OCI-LY1 (cell line): ENCODE measurements around the gene NMBR.

Experiments used
- H2AFZ ChIP-seq: fragments of 200-600 bp; sonication (generic), shearing (Covaris generic); 2 replicates; pipeline ENCODE4 v1.6.0; 2014; ENCODE audit warnings: antibody characterized with exemption, mild to moderate bottlenecking, low read length
- H3F3A ChIP-seq: fragments of 200-600 bp; sonication (generic), shearing (Covaris generic); 2 replicates; pipeline ENCODE4 v1.6.0; 2014; ENCODE audit warnings: mild to moderate bottlenecking, antibody characterized with exemption, low read length, moderate library complexity; ENCODE audit not compliant: insufficient read depth
- H3K27ac ChIP-seq: fragments of 200-600 bp; sonication (generic); 2 replicates; pipeline ENCODE4 v1.5.1; 2014; ENCODE audit warnings: low read length, mixed run types, mild to moderate bottlenecking, low read depth; ENCODE audit not compliant: poor library complexity, severe bottlenecking
- H3K27me3 ChIP-seq: fragments of 200-600 bp; sonication (generic); 2 replicates; pipeline ENCODE4 v1.6.0; 2014; ENCODE audit warnings: antibody characterized with exemption, mild to moderate bottlenecking, low read length, moderate library complexity; ENCODE audit not compliant: insufficient read depth
- H3K36me3 ChIP-seq: fragments of 200-600 bp; sonication (generic); 2 replicates; pipeline ENCODE4 v1.6.1; 2014; ENCODE audit warnings: mild to moderate bottlenecking, antibody characterized with exemption, low read length, moderate library complexity, mixed read lengths; ENCODE audit not compliant: insufficient read depth
- H3K4me1 ChIP-seq: fragments of 200-600 bp; sonication (generic); 2 replicates; pipeline ENCODE4 v1.5.1; 2014; ENCODE audit warnings: mild to moderate bottlenecking, low read length, moderate library complexity; ENCODE audit not compliant: insufficient read depth, severe bottlenecking
- H3K4me2 ChIP-seq: fragments of 200-600 bp; sonication (generic), shearing (Covaris generic); 2 replicates; pipeline ENCODE4 v1.6.1; 2014; ENCODE audit warnings: low read length
- H3K4me3 ChIP-seq: fragments of 200-600 bp; sonication (generic); 2 replicates; pipeline ENCODE4 v1.5.1; 2014; ENCODE audit warnings: low read length, low read depth, mild to moderate bottlenecking, mixed read lengths; ENCODE audit not compliant: poor library complexity, severe bottlenecking
- H3K79me2 ChIP-seq: fragments of 200-600 bp; shearing (Covaris generic); 2 replicates; pipeline ENCODE4 v1.6.1; 2016; ENCODE audit warnings: mixed run types, low read length, mixed read lengths; ENCODE audit not compliant: insufficient read depth
- H3K9ac ChIP-seq: fragments of 200-600 bp; sonication (generic), shearing (Covaris generic); 2 replicates; pipeline ENCODE4 v1.6.1; 2014; ENCODE audit warnings: mild to moderate bottlenecking, low read length, mixed read lengths
- H3K9me2 ChIP-seq: fragments of 200-600 bp; sonication (generic), shearing (Covaris generic); 2 replicates; pipeline ENCODE4 v1.6.1; 2014; ENCODE audit warnings: low read depth, mild to moderate bottlenecking, low read length, mixed read lengths
- H3K9me3 ChIP-seq: fragments of 200-600 bp; shearing (Covaris generic); 2 replicates; pipeline ENCODE4 v1.6.1; 2014; ENCODE audit warnings: low read length, mixed read lengths
- H4K20me1 ChIP-seq: fragments of 200-600 bp; sonication (generic), shearing (Covaris generic); 2 replicates; pipeline ENCODE4 v1.6.0; 2016; ENCODE audit warnings: mild to moderate bottlenecking, low read length; ENCODE audit not compliant: insufficient read depth
- EZH2 ChIP-seq: fragments of 200-600 bp; sonication (generic), shearing (Covaris generic); IDR thresholded peaks from 2 replicates; pipeline ENCODE4 v1.8.0; 2017; ENCODE audit warnings: borderline replicate concordance, mixed run types, mild to moderate bottlenecking, antibody characterized with exemption, low read length, moderate library complexity, mixed read lengths
- TF ChIP-seq, protein P1 (sequence below): fragments of 200-600 bp; sonication (generic), shearing (Covaris generic); IDR thresholded peaks from 2 replicates; pipeline ENCODE4 v1.5.1; 2017; ENCODE audit warnings: mild to moderate bottlenecking, antibody characterized with exemption, low read length, moderate library complexity, mixed read lengths

The NMBR gene

DNA sequence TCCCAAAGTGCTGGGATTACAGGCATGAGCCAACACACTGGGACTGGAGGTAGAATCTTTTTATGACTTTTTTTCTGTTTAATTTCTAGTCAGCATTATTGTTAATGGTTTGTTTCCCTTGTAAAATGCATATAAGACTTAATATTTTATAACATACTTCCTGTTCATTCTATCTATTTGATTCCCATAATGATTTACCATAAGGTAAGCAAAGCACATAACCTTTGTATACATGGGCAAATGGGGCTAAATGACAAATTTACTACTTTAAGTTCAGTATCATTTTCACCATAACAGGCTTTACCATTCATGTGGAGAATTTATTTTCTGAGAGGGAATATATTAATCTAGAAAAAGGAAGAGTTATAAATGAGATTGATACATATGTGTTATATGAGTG, 24.4 kb upstream of the NMBR start:
- Histone ChIP-seq H3K36me3 (peaks cover 79% of the 10 kb centered on the region), H3K9me3 (no peaks in the 10 kb centered on the region), H3K4me3 (no peak overlapping the region), H3K4me1 (no peaks in the 10 kb centered on the region), H3K79me2 (no peaks in the 10 kb centered on the region), H2AFZ (no peak overlapping the region), H3K9me2 (no peaks in the 10 kb centered on the region), H4K20me1 (no peaks in the 10 kb centered on the region), H3K4me2 (no peak overlapping the region), H3K27me3 (no peaks in the 10 kb centered on the region), H3K9ac (no peak overlapping the region), H3K27ac (no peak overlapping the region), H3F3A (no peaks in the 10 kb centered on the region)
- TF ChIP-seq, protein P1, sequence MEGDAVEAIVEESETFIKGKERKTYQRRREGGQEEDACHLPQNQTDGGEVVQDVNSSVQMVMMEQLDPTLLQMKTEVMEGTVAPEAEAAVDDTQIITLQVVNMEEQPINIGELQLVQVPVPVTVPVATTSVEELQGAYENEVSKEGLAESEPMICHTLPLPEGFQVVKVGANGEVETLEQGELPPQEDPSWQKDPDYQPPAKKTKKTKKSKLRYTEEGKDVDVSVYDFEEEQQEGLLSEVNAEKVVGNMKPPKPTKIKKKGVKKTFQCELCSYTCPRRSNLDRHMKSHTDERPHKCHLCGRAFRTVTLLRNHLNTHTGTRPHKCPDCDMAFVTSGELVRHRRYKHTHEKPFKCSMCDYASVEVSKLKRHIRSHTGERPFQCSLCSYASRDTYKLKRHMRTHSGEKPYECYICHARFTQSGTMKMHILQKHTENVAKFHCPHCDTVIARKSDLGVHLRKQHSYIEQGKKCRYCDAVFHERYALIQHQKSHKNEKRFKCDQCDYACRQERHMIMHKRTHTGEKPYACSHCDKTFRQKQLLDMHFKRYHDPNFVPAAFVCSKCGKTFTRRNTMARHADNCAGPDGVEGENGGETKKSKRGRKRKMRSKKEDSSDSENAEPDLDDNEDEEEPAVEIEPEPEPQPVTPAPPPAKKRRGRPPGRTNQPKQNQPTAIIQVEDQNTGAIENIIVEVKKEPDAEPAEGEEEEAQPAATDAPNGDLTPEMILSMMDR = no peak
- no peak for TF ChIP-seq EZH2

DNA sequence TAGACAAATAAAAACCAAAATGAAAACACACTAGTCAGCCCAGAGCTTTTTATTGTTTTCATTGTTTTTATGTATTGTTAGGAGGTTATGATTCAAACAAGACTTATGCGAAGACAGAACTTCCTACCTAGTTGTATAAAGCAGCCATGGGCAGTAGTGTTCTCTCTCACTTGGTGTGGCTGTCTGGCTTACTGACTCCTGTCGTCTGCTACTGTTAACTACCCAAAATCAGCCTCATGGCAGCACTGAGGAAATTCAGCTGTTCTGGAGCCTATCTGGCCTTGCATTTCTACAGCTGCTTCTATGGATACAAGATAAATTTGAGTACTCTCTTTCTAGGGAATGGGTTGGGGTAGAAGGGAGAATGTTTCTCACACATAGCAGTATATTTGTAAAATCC, 20.6 kb upstream of the NMBR start:
- Histone ChIP-seq H3K9ac (no peak overlapping the region), H3K79me2 (peaks cover 31% of the 10 kb centered on the region), H3K27ac (no peak overlapping the region), H3K4me2 (no peak overlapping the region), H3K4me3 (no peak overlapping the region), H3K36me3 (peaks cover 46% of the 10 kb centered on the region), H3K9me3 (no peaks in the 10 kb centered on the region), H2AFZ (no peak overlapping the region), H3K9me2 (no peaks in the 10 kb centered on the region), H4K20me1 (no peaks in the 10 kb centered on the region), H3K27me3 (no peaks in the 10 kb centered on the region), H3K4me1 (no peaks in the 10 kb centered on the region), H3F3A (no peaks in the 10 kb centered on the region)
- no peak for TF ChIP-seq EZH2
- TF ChIP-seq, protein P1 = no peak

DNA sequence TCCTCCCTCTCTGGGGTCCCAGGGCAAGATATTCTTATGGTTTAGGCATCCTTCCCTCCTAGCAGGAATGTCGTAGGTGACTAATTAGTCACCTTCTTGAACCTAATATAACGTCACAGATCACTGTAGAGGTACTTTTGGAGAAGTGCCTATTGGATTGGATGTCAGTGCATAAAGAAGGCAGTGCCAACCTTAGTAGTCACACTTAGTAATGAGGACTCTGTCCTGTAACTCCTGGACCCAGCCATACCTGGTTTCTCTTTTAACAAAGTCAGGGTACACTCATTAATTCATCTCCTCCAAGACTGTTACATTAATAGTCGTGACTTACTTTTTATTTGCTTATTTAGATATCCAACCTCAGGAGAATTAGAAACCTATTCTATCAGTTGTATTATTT, 20.1 kb upstream of the NMBR start:
- Histone ChIP-seq H4K20me1 (no peaks in the 10 kb centered on the region), H3K36me3 (peaks cover 42% of the 10 kb centered on the region), H3F3A (no peaks in the 10 kb centered on the region), H3K27me3 (no peaks in the 10 kb centered on the region), H3K9me3 (no peaks in the 10 kb centered on the region), H3K4me2 (no peak overlapping the region), H3K9ac (no peak overlapping the region), H2AFZ (no peak overlapping the region), H3K9me2 (no peaks in the 10 kb centered on the region), H3K27ac (no peak overlapping the region), H3K4me3 (no peak overlapping the region), H3K4me1 (no peaks in the 10 kb centered on the region), H3K79me2 (peaks cover 35% of the 10 kb centered on the region)
- TF ChIP-seq, protein P1 = no peak
- no peak for TF ChIP-seq EZH2
